ENCODE measurements around the gene GLIS1.
A peak's percentile ranks its signal among the peaks of the same experiment; 100 is the strongest.

The GLIS1 gene

DNA sequence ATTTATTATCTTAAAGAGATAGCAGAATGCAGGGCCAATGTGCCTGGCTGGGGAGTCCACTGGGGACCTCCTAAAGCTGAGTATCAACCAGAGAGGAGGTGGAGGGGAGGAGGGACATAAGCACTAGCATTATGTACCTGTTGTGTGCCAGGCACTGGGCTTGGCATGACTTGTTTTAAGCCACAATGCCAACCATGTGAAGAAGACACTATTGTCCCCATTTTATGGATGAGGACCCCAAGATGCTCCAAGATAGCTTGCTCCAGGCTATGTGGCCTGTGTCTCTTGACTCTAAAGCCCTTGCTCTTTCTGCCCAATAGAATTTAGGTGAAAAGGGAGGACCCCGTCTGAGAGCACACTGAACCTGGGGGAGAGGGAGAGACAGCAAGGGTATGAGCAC is 111.3 kb downstream of the GLIS1 start:
- H3K23ac ChIP-seq (ENCODE audit: low read length in 2 of 2) = no peak overlapping the region
- H4K8ac ChIP-seq (ENCODE audit: low read length) = no peak overlapping the region
- no peak overlapping the region for H3K4ac ChIP-seq (ENCODE audit: low read depth in 1 of 2, low read length in 2 of 2)
- no peak overlapping the region for H2BK15ac ChIP-seq (ENCODE audit: low read depth, poor library complexity, severe bottlenecking)
- WGBS = 83% methylated on average over 1 of the region's 1 CpG
- H3K4me3 ChIP-seq (ENCODE audit: insufficient read depth in 1 of 2, low read depth in 1 of 2, low read length in 2 of 2) = no peak overlapping the region
- H3K27ac ChIP-seq (ENCODE audit: low read length, poor library complexity, severe bottlenecking) = no peak overlapping the region
- H2BK5ac ChIP-seq (ENCODE audit: low read depth, low read length, poor library complexity, severe bottlenecking) = no peak overlapping the region
- no peak overlapping the region for H2BK12ac ChIP-seq (ENCODE audit: low read length in 2 of 2)
- H3K4me2 ChIP-seq (ENCODE audit: low read length, poor library complexity, severe bottlenecking) = no peak overlapping the region
- H3K4me1 ChIP-seq (ENCODE audit: control insufficient read depth, insufficient read depth, low read depth, low read length) = peaks cover 7% of the 10 kb centered on the region
- H2BK120ac ChIP-seq (ENCODE audit: low read depth, low read length) = no peak overlapping the region
- no peak for DNase-seq
- H3K9ac ChIP-seq (ENCODE audit: low read length) = no peak overlapping the region
- no peaks in the 10 kb centered on the region for H3K27me3 ChIP-seq (ENCODE audit: control insufficient read depth in 1 of 2, insufficient read depth in 1 of 2, low read length in 2 of 2)
- no peak overlapping the region for H2AFZ ChIP-seq (ENCODE audit: low read depth, low read length)
- H3K18ac ChIP-seq (ENCODE audit: low read depth in 1 of 2, low read length in 2 of 2) = no peak overlapping the region
- H4K91ac ChIP-seq (ENCODE audit: low read length) = no peak overlapping the region
- H2AK5ac ChIP-seq (ENCODE audit: low read length, severe bottlenecking) = no peak overlapping the region
- peaks cover 41% of the 10 kb centered on the region for H3K79me1 ChIP-seq (replicated peaks; ENCODE audit: low read length, poor library complexity, severe bottlenecking)
- peaks cover 9% of the 10 kb centered on the region for H3K9me3 ChIP-seq (ENCODE audit: control insufficient read depth, low read length)
- H3K14ac ChIP-seq (ENCODE audit: low read length in 2 of 2) = no peak overlapping the region
- H3K36me3 ChIP-seq (ENCODE audit: control insufficient read depth in 1 of 2, insufficient read depth in 2 of 2, low read depth in 1 of 2, low read length in 2 of 2) = peaks cover 0 to 5% of the 10 kb centered on the region in 2 experiments

DNA sequence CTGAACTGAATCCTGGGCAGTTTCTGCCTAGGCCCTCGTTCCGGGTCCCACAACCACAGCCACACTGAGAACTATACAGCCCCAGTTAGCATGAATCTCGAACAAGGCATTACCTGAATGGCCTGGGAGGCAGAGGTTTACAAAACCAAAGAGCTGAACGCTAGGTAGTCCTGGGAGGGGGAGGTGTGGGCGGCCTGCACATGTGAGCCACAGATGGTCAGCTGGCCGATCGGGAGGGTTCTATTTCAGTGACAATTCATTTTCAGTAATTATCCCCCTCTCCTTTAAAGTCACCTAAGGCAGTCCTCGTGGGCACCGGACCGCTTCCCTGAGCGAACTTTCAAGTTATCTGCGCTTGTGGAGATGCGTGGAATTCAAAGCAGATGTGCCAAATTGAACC is 111.9 kb downstream of the GLIS1 start:
- H3K79me1 ChIP-seq (replicated peaks; ENCODE audit: low read length, poor library complexity, severe bottlenecking) = peaks cover 40% of the 10 kb centered on the region
- no peak overlapping the region for H2BK15ac ChIP-seq (ENCODE audit: low read depth, poor library complexity, severe bottlenecking)
- H3K4me2 ChIP-seq (ENCODE audit: low read length, poor library complexity, severe bottlenecking) = no peak overlapping the region
- H3K23ac ChIP-seq (ENCODE audit: low read length in 2 of 2) = no peak overlapping the region
- no peak overlapping the region for H4K8ac ChIP-seq (ENCODE audit: low read length)
- H3K27me3 ChIP-seq (ENCODE audit: control insufficient read depth in 1 of 2, insufficient read depth in 1 of 2, low read length in 2 of 2) = no peaks in the 10 kb centered on the region
- no peak overlapping the region for H2AK5ac ChIP-seq (ENCODE audit: low read length, severe bottlenecking)
- H3K9ac ChIP-seq (ENCODE audit: low read length) = no peak overlapping the region
- H2BK5ac ChIP-seq (ENCODE audit: low read depth, low read length, poor library complexity, severe bottlenecking) = no peak overlapping the region
- H3K4me1 ChIP-seq (ENCODE audit: control insufficient read depth, insufficient read depth, low read depth, low read length) = peaks cover 5% of the 10 kb centered on the region
- peaks cover 0 to 4% of the 10 kb centered on the region in 2 experiments for H3K36me3 ChIP-seq (ENCODE audit: control insufficient read depth in 1 of 2, insufficient read depth in 2 of 2, low read depth in 1 of 2, low read length in 2 of 2)
- no peak for DNase-seq
- no peak overlapping the region for H3K18ac ChIP-seq (ENCODE audit: low read depth in 1 of 2, low read length in 2 of 2)
- no peak overlapping the region for H2BK12ac ChIP-seq (ENCODE audit: low read length in 2 of 2)
- H2AFZ ChIP-seq (ENCODE audit: low read depth, low read length) = no peak overlapping the region
- WGBS = 87% methylated on average over 13 of the region's 13 CpGs
- no peak overlapping the region for H3K14ac ChIP-seq (ENCODE audit: low read length in 2 of 2)
- no peak overlapping the region for H3K4me3 ChIP-seq (ENCODE audit: insufficient read depth in 1 of 2, low read depth in 1 of 2, low read length in 2 of 2)
- no peak overlapping the region for H3K4ac ChIP-seq (ENCODE audit: low read depth in 1 of 2, low read length in 2 of 2)
- no peak overlapping the region for H4K91ac ChIP-seq (ENCODE audit: low read length)
- H3K9me3 ChIP-seq (ENCODE audit: control insufficient read depth, low read length) = peaks cover 9% of the 10 kb centered on the region
- no peak overlapping the region for H2BK120ac ChIP-seq (ENCODE audit: low read depth, low read length)
- no peak overlapping the region for H3K27ac ChIP-seq (ENCODE audit: low read length, poor library complexity, severe bottlenecking)

DNA sequence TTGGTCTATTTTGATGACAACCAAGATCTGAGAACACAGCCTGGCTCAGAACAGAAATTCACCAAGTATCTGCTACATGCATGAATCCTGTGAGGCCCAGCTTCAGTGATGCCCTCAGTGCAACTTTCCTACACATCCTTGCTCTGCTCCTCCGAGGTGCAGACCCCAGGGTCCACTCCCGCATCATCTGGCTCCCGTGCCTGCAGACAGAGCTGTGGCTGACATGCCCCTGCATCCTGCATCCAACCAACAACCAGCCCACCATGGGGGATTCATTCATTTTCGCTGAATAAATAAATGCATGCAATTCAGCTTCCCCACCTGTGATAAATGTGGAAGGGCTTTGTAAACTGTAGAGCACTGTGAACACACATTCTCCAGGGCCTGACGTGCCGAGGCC is 112.3 kb downstream of the GLIS1 start:
- peaks cover 41% of the 10 kb centered on the region for H3K79me1 ChIP-seq (replicated peaks; ENCODE audit: low read length, poor library complexity, severe bottlenecking)
- H2AFZ ChIP-seq (ENCODE audit: low read depth, low read length) = no peak overlapping the region
- H4K91ac ChIP-seq (ENCODE audit: low read length) = no peak overlapping the region
- 73% methylated on average over 6 of the region's 6 CpGs for WGBS
- H2BK5ac ChIP-seq (ENCODE audit: low read depth, low read length, poor library complexity, severe bottlenecking) = no peak overlapping the region
- peaks cover 0 to 4% of the 10 kb centered on the region in 2 experiments for H3K36me3 ChIP-seq (ENCODE audit: control insufficient read depth in 1 of 2, insufficient read depth in 2 of 2, low read depth in 1 of 2, low read length in 2 of 2)
- H4K8ac ChIP-seq (ENCODE audit: low read length) = no peak overlapping the region
- peaks cover 4% of the 10 kb centered on the region for H3K4me1 ChIP-seq (ENCODE audit: control insufficient read depth, insufficient read depth, low read depth, low read length)
- H2BK15ac ChIP-seq (ENCODE audit: low read depth, poor library complexity, severe bottlenecking) = no peak overlapping the region
- H3K23ac ChIP-seq (ENCODE audit: low read length in 2 of 2) = no peak overlapping the region
- H3K14ac ChIP-seq (ENCODE audit: low read length in 2 of 2) = no peak overlapping the region
- H2BK120ac ChIP-seq (ENCODE audit: low read depth, low read length) = no peak overlapping the region
- H3K27me3 ChIP-seq (ENCODE audit: control insufficient read depth in 1 of 2, insufficient read depth in 1 of 2, low read length in 2 of 2) = no peaks in the 10 kb centered on the region
- H3K4ac ChIP-seq (ENCODE audit: low read depth in 1 of 2, low read length in 2 of 2) = no peak overlapping the region
- peaks cover 9% of the 10 kb centered on the region for H3K9me3 ChIP-seq (ENCODE audit: control insufficient read depth, low read length)
- DNase-seq = no peak
- H3K4me3 ChIP-seq (ENCODE audit: insufficient read depth in 1 of 2, low read depth in 1 of 2, low read length in 2 of 2) = no peak overlapping the region
- no peak overlapping the region for H3K9ac ChIP-seq (ENCODE audit: low read length)
- no peak overlapping the region for H3K27ac ChIP-seq (ENCODE audit: low read length, poor library complexity, severe bottlenecking)
- no peak overlapping the region for H3K18ac ChIP-seq (ENCODE audit: low read depth in 1 of 2, low read length in 2 of 2)
- H2AK5ac ChIP-seq (ENCODE audit: low read length, severe bottlenecking) = no peak overlapping the region
- H3K4me2 ChIP-seq (ENCODE audit: low read length, poor library complexity, severe bottlenecking) = no peak overlapping the region
- no peak overlapping the region for H2BK12ac ChIP-seq (ENCODE audit: low read length in 2 of 2)

DNA sequence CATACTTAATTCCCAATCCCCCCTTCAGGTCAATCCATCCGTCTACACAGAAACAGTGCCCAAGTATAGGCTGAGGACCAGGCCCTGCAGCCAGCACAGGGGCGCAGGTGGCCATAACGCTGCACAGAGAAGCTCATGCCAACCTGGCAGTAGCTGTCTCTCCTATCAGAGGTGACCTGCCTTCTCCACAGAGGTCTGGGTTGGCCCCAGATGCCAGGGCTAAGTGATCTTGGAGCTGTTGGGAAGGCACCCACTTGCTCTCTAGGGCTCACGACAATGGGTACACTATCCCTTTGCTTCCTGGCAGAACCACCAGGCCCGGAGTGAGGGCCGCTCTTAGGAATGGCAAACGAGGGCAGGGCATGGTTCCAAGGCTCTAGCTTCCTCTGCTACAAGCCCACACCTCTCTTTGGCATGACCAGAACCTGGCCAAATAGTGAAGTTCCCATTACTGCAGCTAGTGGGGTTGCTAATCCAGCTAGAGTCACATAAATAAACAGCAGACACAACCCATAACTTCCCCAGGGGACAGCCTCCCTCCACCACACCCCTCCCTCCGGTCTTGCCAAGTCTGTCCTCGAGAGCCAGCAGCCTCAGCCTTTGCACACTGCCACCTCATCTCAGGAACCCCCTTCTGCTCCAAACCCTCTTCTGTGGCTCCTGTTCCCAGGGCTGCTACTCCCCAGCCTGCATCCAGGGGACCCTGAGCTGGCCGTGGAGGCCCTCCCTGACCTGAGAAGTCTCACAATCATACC is 113.0 kb downstream of the GLIS1 start:
- Histone ChIP-seq H2AFZ (ENCODE audit: low read depth, low read length) (no peak overlapping the region), H2AK5ac (ENCODE audit: low read length, severe bottlenecking) (no peak overlapping the region)

More for the DNA sequence above, 113.0 kb downstream of the GLIS1 start:
- no peak overlapping the region for H2BK15ac ChIP-seq (ENCODE audit: low read depth, poor library complexity, severe bottlenecking)
- peaks cover 44% of the 10 kb centered on the region for H3K79me1 ChIP-seq (replicated peaks; ENCODE audit: low read length, poor library complexity, severe bottlenecking)
- H3K27me3 ChIP-seq (ENCODE audit: control insufficient read depth in 1 of 2, insufficient read depth in 1 of 2, low read length in 2 of 2) = no peaks in the 10 kb centered on the region
- H3K4me3 ChIP-seq (ENCODE audit: insufficient read depth in 1 of 2, low read depth in 1 of 2, low read length in 2 of 2) = no peak overlapping the region
- no peak overlapping the region for H3K18ac ChIP-seq (ENCODE audit: low read depth in 1 of 2, low read length in 2 of 2)
- H3K4ac ChIP-seq (ENCODE audit: low read depth in 1 of 2, low read length in 2 of 2) = no peak overlapping the region
- peaks cover 0 to 4% of the 10 kb centered on the region in 2 experiments for H3K36me3 ChIP-seq (ENCODE audit: control insufficient read depth in 1 of 2, insufficient read depth in 2 of 2, low read depth in 1 of 2, low read length in 2 of 2)
- no peak overlapping the region for H4K8ac ChIP-seq (ENCODE audit: low read length)
- DNase-seq = no peak
- H3K4me2 ChIP-seq (ENCODE audit: low read length, poor library complexity, severe bottlenecking) = no peak overlapping the region
- peak overlapping the region; percentile 20 for H3K9ac ChIP-seq (ENCODE audit: low read length)
- peaks cover 3% of the 10 kb centered on the region for H3K4me1 ChIP-seq (ENCODE audit: control insufficient read depth, insufficient read depth, low read depth, low read length)
- H2BK120ac ChIP-seq (ENCODE audit: low read depth, low read length) = no peak overlapping the region
- no peak overlapping the region for H2BK12ac ChIP-seq (ENCODE audit: low read length in 2 of 2)
- H3K27ac ChIP-seq (ENCODE audit: low read length, poor library complexity, severe bottlenecking) = no peak overlapping the region
- no peak overlapping the region for H3K23ac ChIP-seq (ENCODE audit: low read length in 2 of 2)
- H4K91ac ChIP-seq (ENCODE audit: low read length) = no peak overlapping the region
- H3K14ac ChIP-seq (ENCODE audit: low read length in 2 of 2) = no peak overlapping the region
- no peak overlapping the region for H2BK5ac ChIP-seq (ENCODE audit: low read depth, low read length, poor library complexity, severe bottlenecking)
- peaks cover 9% of the 10 kb centered on the region for H3K9me3 ChIP-seq (ENCODE audit: control insufficient read depth, low read length)
- WGBS = 85% methylated on average over 10 of the region's 10 CpGs
